GM12873 (cell line): ENCODE data around the gene SPART.

Experiments
- TF ChIP-seq, protein P1 (sequence below): IDR thresholded peaks from 2 replicates; pipeline ENCODE4 v1.5.1; 2012; ENCODE audit warnings: low read depth, mild to moderate bottlenecking, moderate library complexity, low read length, control low read depth; ENCODE audit not compliant: insufficient read depth; ENCODE audit errors: missing control alignments

The SPART gene

DNA sequence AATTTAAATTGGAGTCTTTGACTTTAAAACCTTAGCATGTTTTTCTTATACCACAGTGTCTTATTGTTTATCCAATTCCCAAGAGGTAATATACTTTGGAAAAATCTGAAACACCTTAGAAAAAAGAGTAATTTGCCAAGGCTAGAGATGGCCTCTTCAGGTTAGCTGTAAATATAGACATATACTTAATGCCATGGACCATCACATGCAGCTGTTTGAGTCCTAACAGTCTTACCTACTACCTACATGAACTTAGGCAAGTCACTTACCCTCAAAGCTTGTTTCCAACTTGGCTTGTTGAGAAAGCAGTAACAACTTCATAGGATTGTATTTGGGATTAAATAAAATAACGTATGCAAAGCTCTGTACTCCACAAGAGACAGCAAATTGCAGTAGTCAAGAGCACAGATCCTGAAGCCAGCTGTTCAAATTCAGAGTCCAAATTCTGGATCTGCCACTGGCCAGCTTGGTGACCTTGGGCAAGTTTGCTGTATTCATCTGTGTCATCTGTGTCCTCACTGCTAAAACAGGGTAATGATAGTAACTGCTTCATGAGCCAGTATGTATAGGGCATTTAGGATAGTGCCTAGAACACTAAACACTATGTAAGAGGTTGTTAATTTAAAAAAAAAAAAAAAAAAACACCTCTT, 13.2 kb upstream of the SPART start:
- TF ChIP-seq, protein P1, sequence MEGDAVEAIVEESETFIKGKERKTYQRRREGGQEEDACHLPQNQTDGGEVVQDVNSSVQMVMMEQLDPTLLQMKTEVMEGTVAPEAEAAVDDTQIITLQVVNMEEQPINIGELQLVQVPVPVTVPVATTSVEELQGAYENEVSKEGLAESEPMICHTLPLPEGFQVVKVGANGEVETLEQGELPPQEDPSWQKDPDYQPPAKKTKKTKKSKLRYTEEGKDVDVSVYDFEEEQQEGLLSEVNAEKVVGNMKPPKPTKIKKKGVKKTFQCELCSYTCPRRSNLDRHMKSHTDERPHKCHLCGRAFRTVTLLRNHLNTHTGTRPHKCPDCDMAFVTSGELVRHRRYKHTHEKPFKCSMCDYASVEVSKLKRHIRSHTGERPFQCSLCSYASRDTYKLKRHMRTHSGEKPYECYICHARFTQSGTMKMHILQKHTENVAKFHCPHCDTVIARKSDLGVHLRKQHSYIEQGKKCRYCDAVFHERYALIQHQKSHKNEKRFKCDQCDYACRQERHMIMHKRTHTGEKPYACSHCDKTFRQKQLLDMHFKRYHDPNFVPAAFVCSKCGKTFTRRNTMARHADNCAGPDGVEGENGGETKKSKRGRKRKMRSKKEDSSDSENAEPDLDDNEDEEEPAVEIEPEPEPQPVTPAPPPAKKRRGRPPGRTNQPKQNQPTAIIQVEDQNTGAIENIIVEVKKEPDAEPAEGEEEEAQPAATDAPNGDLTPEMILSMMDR = no peak

DNA sequence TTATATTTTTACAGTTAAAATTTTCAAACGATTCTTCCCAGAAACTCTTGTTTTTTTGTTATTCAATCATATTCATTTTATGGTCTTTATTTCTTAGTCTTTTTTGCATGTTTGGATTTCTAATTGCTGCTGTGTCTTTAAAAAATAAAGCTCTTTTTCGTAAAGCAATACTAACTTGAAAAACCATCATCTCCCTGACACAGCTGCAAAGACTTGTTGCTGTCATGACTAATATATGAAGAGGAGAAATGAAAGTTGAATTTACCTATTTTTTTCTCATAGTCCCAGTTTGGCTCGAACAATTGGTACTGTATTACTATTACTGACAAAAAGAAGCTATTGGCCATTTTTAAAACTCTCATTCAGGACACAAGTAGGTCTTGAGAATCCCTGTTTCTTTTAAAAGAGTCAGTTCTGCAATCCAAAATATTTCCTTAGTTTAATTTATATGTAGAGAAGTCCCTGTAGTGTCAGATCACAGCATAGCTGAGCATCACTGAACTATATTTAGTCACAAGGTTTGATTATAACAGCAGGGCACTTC, 12.1 kb upstream of the SPART start:
- TF ChIP-seq, protein P1 = no peak

DNA sequence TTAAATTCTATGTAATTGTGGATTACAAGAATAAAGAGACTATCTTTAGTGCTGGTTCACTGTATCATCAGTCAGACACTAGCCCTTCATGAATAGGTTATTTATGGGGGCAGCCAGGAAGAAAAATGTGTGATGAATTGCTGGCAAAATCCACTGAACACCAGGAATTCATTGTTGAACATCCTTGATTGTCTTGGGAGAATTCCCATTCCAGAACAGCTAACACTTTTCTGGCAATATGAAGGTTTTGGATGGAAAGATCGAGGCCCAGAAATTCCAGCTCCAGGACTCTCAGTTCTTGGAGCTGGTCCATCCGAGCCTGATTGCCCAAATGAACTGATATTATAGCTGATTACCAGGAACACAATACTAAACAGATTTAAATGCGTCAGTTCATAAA, 11.5 kb upstream of the SPART start:
- TF ChIP-seq, protein P1 = no peak

DNA sequence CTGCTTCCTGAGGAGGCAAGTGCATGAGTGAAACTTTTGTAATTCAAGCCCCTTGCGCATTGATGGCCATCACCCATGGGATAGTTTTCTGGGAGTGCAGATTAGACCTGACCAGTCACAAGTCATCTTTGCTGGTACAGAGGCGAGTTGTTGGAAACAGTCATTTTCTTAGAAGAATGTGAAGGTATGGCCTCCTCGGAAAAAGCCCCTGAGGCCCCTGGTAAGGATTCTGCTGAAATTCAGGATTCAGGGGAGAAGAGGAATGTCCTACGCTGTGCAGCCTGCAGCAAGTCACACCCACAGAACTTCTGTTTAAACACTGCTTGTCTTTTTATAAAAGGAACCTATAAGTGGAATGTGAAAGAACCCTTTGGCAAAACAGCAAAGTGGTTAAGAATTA, 11.0 kb upstream of the SPART start:
- TF ChIP-seq, protein P1 = no peak

DNA sequence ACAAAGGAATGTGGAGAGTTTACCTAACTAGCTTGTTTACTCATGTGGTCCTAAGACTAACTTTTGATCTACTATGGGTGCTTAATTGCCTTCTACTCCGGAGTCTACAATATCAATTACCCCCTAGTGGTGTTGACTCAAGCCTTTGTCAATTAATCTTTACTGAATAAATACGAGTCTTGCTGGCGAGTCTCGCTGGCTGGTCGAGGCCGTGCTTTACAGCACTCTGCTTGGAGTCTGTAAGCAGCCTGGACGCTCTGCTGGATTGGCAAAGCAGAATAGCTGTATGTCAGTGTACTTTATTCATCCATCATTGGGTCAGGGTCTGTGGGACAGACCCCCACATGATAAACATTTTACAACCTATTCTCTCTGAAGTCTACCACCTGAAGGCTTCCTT, 9.9 kb upstream of the SPART start:
- TF ChIP-seq, protein P1 = no peak

DNA sequence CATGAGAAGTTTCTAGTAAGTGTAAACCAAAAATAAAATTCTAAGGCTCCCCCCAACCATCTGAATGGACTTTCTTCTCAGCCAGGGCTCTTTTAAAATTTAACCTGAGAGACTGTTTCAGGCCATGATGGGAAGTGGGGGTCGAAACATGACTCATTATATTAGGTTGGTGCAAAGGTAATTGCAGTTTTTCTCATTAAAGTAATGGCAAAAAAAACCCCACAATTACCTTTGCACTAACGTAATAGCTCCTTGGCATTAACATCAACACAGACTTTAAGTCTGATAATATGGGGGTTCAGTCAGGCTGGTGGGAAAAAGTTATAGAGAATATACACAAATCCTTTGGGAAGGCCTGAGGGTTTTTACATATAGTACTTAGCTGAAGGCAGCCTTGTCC, 9.4 kb upstream of the SPART start:
- TF ChIP-seq, protein P1 = no peak

DNA sequence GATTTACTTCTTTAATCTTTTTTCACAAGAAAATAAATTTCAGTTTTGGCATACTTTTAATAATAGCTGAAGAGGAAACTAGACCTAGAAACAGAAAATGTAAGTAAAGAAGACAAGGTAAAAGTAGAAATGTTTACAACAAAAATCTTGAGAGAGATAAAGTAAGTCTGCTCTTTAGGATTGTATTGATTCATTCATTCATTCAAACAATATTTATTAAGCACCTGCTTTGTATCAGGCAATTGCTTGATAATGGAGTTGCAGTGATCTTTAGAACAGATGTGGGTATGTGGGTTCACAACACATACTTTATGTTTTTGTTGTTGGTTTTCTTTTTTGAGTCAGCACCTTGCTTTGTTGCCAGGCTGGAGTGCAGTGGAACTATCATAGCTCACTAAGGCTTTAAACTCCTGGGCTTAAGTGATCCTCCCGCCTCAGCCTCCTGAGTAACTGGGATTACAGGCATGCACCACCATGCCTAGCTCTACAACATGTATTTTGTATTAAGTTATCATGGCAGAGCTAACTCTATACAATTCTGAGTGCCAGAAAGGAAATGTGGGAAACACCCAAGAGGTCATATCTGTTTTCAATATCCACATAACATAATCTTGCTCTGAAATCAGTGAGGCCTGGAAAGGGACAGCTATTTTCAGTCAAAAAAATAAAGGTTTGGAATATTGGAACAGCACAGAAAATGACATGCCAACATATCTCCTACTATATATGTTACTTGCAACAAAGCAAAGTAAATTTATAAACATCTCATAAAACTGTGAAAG, 8.8 kb upstream of the SPART start:
- TF ChIP-seq, protein P1 = no peak
